Stimulated activated naive CD4-positive, alpha-beta T cell treated with Interleukin-2 at 50 U/mL for 16 hours (primary cell): ENCODE data around the gene PARVB.
A peak's percentile ranks its signal among the peaks of the same experiment; 100 is the strongest.

ENCODE experiments used
- DNase-seq: peaks from one replicate; lab custom pipeline; 2025; lab: John Stamatoyannopoulos, UW

The PARVB gene

GRCh38 chr22:44089717-44090570 lies 65.8 kb downstream of the PARVB start:
- no peak for DNase-seq

- no peak for DNase-seq
Measured at GRCh38 chr22:44090571-44090905, 66.4 kb downstream of the PARVB start.

- peak; percentile 37 for DNase-seq
Measured at GRCh38 chr22:44091021-44091721, 67.1 kb downstream of the PARVB start.

- no peak for DNase-seq
Measured at GRCh38 chr22:44091751-44092150, 67.6 kb downstream of the PARVB start.

- DNase-seq = no peak
Measured at GRCh38 chr22:44092636-44093220, 68.6 kb downstream of the PARVB start.

- DNase-seq = no peak
Measured at GRCh38 chr22:44093791-44094190, 69.7 kb downstream of the PARVB start.

GRCh38 chr22:44094751-44095302 lies 70.7 kb downstream of the PARVB start:
- DNase-seq = no peak

GRCh38 chr22:44096736-44097135 lies 72.6 kb downstream of the PARVB start:
- DNase-seq = no peak

GRCh38 chr22:44097263-44098020 lies 73.3 kb downstream of the PARVB start:
- DNase-seq = no peak

GRCh38 chr22:44098021-44098739 lies 74.1 kb downstream of the PARVB start:
- DNase-seq = no peak

GRCh38 chr22:44098966-44099530 lies 74.9 kb downstream of the PARVB start:
- no peak for DNase-seq

GRCh38 chr22:44099696-44100095 lies 75.6 kb downstream of the PARVB start:
- DNase-seq = no peak

- DNase-seq = no peak
Measured at GRCh38 chr22:44100411-44100810, 76.3 kb downstream of the PARVB start.

- no peak for DNase-seq
Measured at GRCh38 chr22:44102121-44102520, 78.0 kb downstream of the PARVB start.

GRCh38 chr22:44102856-44103255 lies 78.8 kb downstream of the PARVB start:
- DNase-seq = no peak

- no peak for DNase-seq
Measured at GRCh38 chr22:44103735-44104480, 79.8 kb downstream of the PARVB start.

GRCh38 chr22:44107340-44107739 lies 83.2 kb downstream of the PARVB start:
- DNase-seq = no peak

- no peak for DNase-seq
Measured at GRCh38 chr22:44108076-44108475, 84.0 kb downstream of the PARVB start.

- DNase-seq = no peak
Measured at GRCh38 chr22:44108806-44109385, 84.8 kb downstream of the PARVB start.

GRCh38 chr22:44109416-44109815 lies 85.3 kb downstream of the PARVB start:
- no peak for DNase-seq
